Measurements from ENCODE around the gene OR52I1. TPM values are rescaled to one million over a fixed set of nuclear protein-coding genes. Genes with fewer than 3 reads are reported as not detected.

OR52I1 gene
- total RNA-seq (2014; rRNA removed; shearing (Covaris generic)), result not detected in 2 replicates

- no peak for DNase-seq (ENCODE audit: low spot score)
Measured at GRCh38 chr11:4593739-4594138, at the start of gene OR52I1. OR52I1 (plus strand) TSS chr11:4594039; CDS start chr11:4594039, 0 bp downstream.

GRCh38 chr11:4544891-4545290 lies 48.9 kb upstream of the OR52I1 start, which contains the start of gene OR52M1:
OR52M1 (plus strand) TSS chr11:4545191; CDS start chr11:4545191, 0 bp downstream.
- no peak for DNase-seq (ENCODE audit: low spot score)

GRCh38 chr11:4546878-4547277 lies 47.0 kb upstream of the OR52I1 start:
- DNase-seq (ENCODE audit: low spot score), result no peak

GRCh38 chr11:4547416-4547815 lies 46.4 kb upstream of the OR52I1 start:
- DNase-seq (ENCODE audit: low spot score), result no peak

- no peak for DNase-seq (ENCODE audit: low spot score)
Measured at GRCh38 chr11:4551346-4551979, 42.4 kb upstream of the OR52I1 start.

GRCh38 chr11:4559527-4560440 lies 34.1 kb upstream of the OR52I1 start:
- DNase-seq (ENCODE audit: low spot score), result no peak

GRCh38 chr11:4560467-4560866 lies 33.4 kb upstream of the OR52I1 start:
- no peak for DNase-seq (ENCODE audit: low spot score)

- no peak for DNase-seq (ENCODE audit: low spot score)
Measured at GRCh38 chr11:4565371-4565770, 28.5 kb upstream of the OR52I1 start.

GRCh38 chr11:4569075-4569474 lies 24.8 kb upstream of the OR52I1 start:
- DNase-seq (ENCODE audit: low spot score), result no peak

- DNase-seq (ENCODE audit: low spot score), result no peak
Measured at GRCh38 chr11:4576880-4577279, 17.0 kb upstream of the OR52I1 start.

GRCh38 chr11:4577761-4578160 lies 16.1 kb upstream of the OR52I1 start:
- DNase-seq (ENCODE audit: low spot score), result no peak

GRCh38 chr11:4578624-4579023 lies 15.2 kb upstream of the OR52I1 start:
- no peak for DNase-seq (ENCODE audit: low spot score)

GRCh38 chr11:4580124-4580523 lies 13.7 kb upstream of the OR52I1 start:
- no peak for DNase-seq (ENCODE audit: low spot score)

- DNase-seq (ENCODE audit: low spot score), result no peak
Measured at GRCh38 chr11:4581443-4581842, 12.4 kb upstream of the OR52I1 start, which contains the start of gene OR52I2. OR52I2 (plus strand) TSS chr11:4581743.

GRCh38 chr11:4589017-4589416 lies 4.8 kb upstream of the OR52I1 start:
- DNase-seq (ENCODE audit: low spot score), result no peak

GRCh38 chr11:4605057-4605456 lies 11.2 kb downstream of the OR52I1 start:
- no peak for DNase-seq (ENCODE audit: low spot score)

- DNase-seq (ENCODE audit: low spot score), result peak; percentile 15
Measured at GRCh38 chr11:4606231-4607015, 12.6 kb downstream of the OR52I1 start.

GRCh38 chr11:4607096-4607495 lies 13.3 kb downstream of the OR52I1 start:
- DNase-seq (ENCODE audit: low spot score), result no peak

- DNase-seq (ENCODE audit: low spot score), result peak; percentile 94
Measured at GRCh38 chr11:4607781-4608666, 14.2 kb downstream of the OR52I1 start, which contains the start of gene TRIM68. TRIM68 (minus strand) TSS chr11:4608231; CDS start chr11:4605504, 2,727 bp downstream.

- no peak for DNase-seq (ENCODE audit: low spot score)
Measured at GRCh38 chr11:4610258-4610935, 16.6 kb downstream of the OR52I1 start.
